GM21529 (cell line): ENCODE results near the gene DEFB110.

Source experiments
- ATAC-seq: cut with Tn5 transposase; IDR thresholded peaks from one replicate; pipeline ENCODE4 v1.9.1; 2021; ENCODE audit not compliant: unreplicated experiment

DEFB110 gene

GRCh38 chr6:50021894-50022293 lies at the start of gene DEFB110:
Gene DEFB110, minus strand, starts transcription at chr6:50021994. Its CDS starts 59 bp downstream, at chr6:50021935.
- no peak for ATAC-seq

GRCh38 chr6:50070101-50070500 lies 48.3 kb upstream of the DEFB110 start:
- no peak for ATAC-seq

GRCh38 chr6:50062051-50062450 lies 40.3 kb upstream of the DEFB110 start:
- ATAC-seq, result no peak

GRCh38 chr6:50056242-50056641 lies 34.4 kb upstream of the DEFB110 start:
- no peak for ATAC-seq

GRCh38 chr6:50049829-50050228 lies 28.0 kb upstream of the DEFB110 start, which contains the start of gene DEFB112:
Gene DEFB112, minus strand, starts transcription at chr6:50049929. Its CDS starts 60 bp downstream, at chr6:50049869.
- ATAC-seq, result no peak

GRCh38 chr6:50047026-50047425 lies 25.2 kb upstream of the DEFB110 start:
- no peak for ATAC-seq

GRCh38 chr6:50030777-50031562 lies 9.2 kb upstream of the DEFB110 start:
- ATAC-seq, result no peak

GRCh38 chr6:50030350-50030749 lies 8.6 kb upstream of the DEFB110 start:
- ATAC-seq, result no peak

GRCh38 chr6:50025258-50025657 lies 3.5 kb upstream of the DEFB110 start:
- ATAC-seq, result no peak

GRCh38 chr6:50007819-50008218 lies 14.0 kb downstream of the DEFB110 start:
- no peak for ATAC-seq

- no peak for ATAC-seq
These were observed 18.7 kb downstream of the DEFB110 start for GRCh38 chr6:50003139-50003538.

GRCh38 chr6:49995278-49995677 lies 26.5 kb downstream of the DEFB110 start:
- ATAC-seq, result no peak

- ATAC-seq, result no peak
These were observed 32.9 kb downstream of the DEFB110 start for GRCh38 chr6:49988900-49989299.

GRCh38 chr6:49987749-49988148 lies 34.0 kb downstream of the DEFB110 start:
- ATAC-seq, result no peak

- ATAC-seq, result no peak
These were observed 35.2 kb downstream of the DEFB110 start for GRCh38 chr6:49986551-49986950.

- ATAC-seq, result no peak
These were observed 39.7 kb downstream of the DEFB110 start for GRCh38 chr6:49982046-49982445.

GRCh38 chr6:49980898-49981297 lies 40.9 kb downstream of the DEFB110 start:
- peak; percentile 65 for ATAC-seq

GRCh38 chr6:49979584-49979983 lies 42.2 kb downstream of the DEFB110 start:
- ATAC-seq, result peak; percentile 39

- peak; percentile 54 for ATAC-seq
These were observed 43.2 kb downstream of the DEFB110 start for GRCh38 chr6:49978332-49979226.

- ATAC-seq, result no peak
These were observed 52.2 kb downstream of the DEFB110 start, which contains the start of gene DEFB113 for GRCh38 chr6:49969605-49970004. Gene DEFB113, minus strand, starts transcription at chr6:49969625. Its CDS starts 0 bp downstream, at chr6:49969625.
